IMR-90 (cell line): Measurements from ENCODE around the gene NEO1. TPM values are rescaled to one million over a fixed set of nuclear protein-coding genes. Genes with fewer than 3 reads are reported as not detected.

ENCODE experiments used
- ATAC-seq: fragments of 200-7000 bp; cut with Tn5 transposase; 2 replicates; pipeline ENCODE4 v1.9.1; 2020; ENCODE audit warnings: low read depth, mild to moderate bottlenecking, moderate library complexity
- BruUV-seq: library from RNA; stranded (reverse); fragments of 400-500 nt; replicated peaks from 2 replicates; lab custom pipeline; 2021; lab: Mats Ljungman, UMichigan
- CTCF ChIA-PET: fragments of 300-600 bp; formaldehyde crosslinking; extraction: SDS; loops from one replicate; lab custom pipeline; 2021; ENCODE audit warnings: antibody characterized with exemption; lab: Yijun Ruan, JAX
- POLR2A ChIA-PET: fragments of 300-600 bp; sonication (Branson Sonifier 250); formaldehyde crosslinking; loops from one replicate; lab custom pipeline; 2022; ENCODE audit warnings: antibody characterized with exemption; ENCODE audit not compliant: unreplicated experiment; lab: Charles Lee
- DNase-seq: peaks from one replicate; pipeline ENCODE4 v3.0.0; 2013
- H2AFZ ChIP-seq: replicated peaks from 2 replicates; pipeline ENCODE3; 2013; ENCODE audit warnings: low read length, mild to moderate bottlenecking; ENCODE audit not compliant: poor library complexity
- H2AK5ac ChIP-seq: 2 replicates; pipeline ENCODE4 v1.6.1; 2013; ENCODE audit warnings: low read depth, low read length, inconsistent platforms
- H2AK9ac ChIP-seq: replicated peaks from 2 replicates; pipeline ENCODE3; 2013; ENCODE audit warnings: mild to moderate bottlenecking, low read depth, low read length, moderate library complexity; ENCODE audit not compliant: poor library complexity
- H2BK120ac ChIP-seq: 2 replicates; pipeline ENCODE4 v1.6.1; 2013; ENCODE audit warnings: low read depth, low read length, inconsistent platforms
- H2BK15ac ChIP-seq: 3 replicates; pipeline ENCODE4 v1.6.1; 2013; ENCODE audit warnings: low read depth, low read length, inconsistent platforms
- H2BK20ac ChIP-seq: 2 replicates; pipeline ENCODE4 v1.6.1; 2013; ENCODE audit warnings: low read depth, mild to moderate bottlenecking, inconsistent platforms, low read length, moderate library complexity
- H2BK5ac ChIP-seq: 2 replicates; pipeline ENCODE4 v1.6.1; 2013; ENCODE audit warnings: mild to moderate bottlenecking, low read depth, low read length, inconsistent platforms; ENCODE audit not compliant: poor library complexity, severe bottlenecking
- H3K14ac ChIP-seq: replicated peaks from 2 replicates; pipeline ENCODE4 v1.6.1; 2013; ENCODE audit warnings: low read depth, low read length, inconsistent platforms
- H3K18ac ChIP-seq: 2 replicates; pipeline ENCODE4 v1.6.1; 2013; ENCODE audit warnings: low read depth, low read length, control low read depth
- H3K23ac ChIP-seq: 2 replicates; pipeline ENCODE4 v1.6.1; 2013; ENCODE audit warnings: low read depth, low read length, inconsistent platforms
- H3K27ac ChIP-seq: 2 replicates; pipeline ENCODE4 v1.5.1; 2013; ENCODE audit warnings: mild to moderate bottlenecking, control low read depth, low read length; ENCODE audit not compliant: insufficient read depth
- H3K27me3 ChIP-seq: 2 replicates; pipeline ENCODE4 v1.6.1; 2013; ENCODE audit warnings: low read length; ENCODE audit not compliant: control insufficient read depth, insufficient read depth
- H3K36me3 ChIP-seq: 2 replicates; pipeline ENCODE4 v1.6.1; 2013; ENCODE audit warnings: low read length, mixed read lengths; ENCODE audit not compliant: control insufficient read depth, insufficient read depth
- H3K4ac ChIP-seq: 2 replicates; pipeline ENCODE4 v1.6.1; 2013; ENCODE audit warnings: low read depth, low read length, inconsistent platforms
- H3K4me1 ChIP-seq: 2 replicates; pipeline ENCODE4 v1.6.1; 2013; ENCODE audit warnings: low read length, mixed read lengths; ENCODE audit not compliant: control insufficient read depth, insufficient read depth
- H3K4me2 ChIP-seq: 2 replicates; pipeline ENCODE4 v1.6.1; 2013; ENCODE audit warnings: low read depth, mild to moderate bottlenecking, control low read depth, low read length, moderate library complexity
- H3K4me3 ChIP-seq: 2 replicates; pipeline ENCODE4 v1.5.1; 2013; ENCODE audit warnings: low read depth, mild to moderate bottlenecking, control low read depth, low read length, moderate library complexity; ENCODE audit not compliant: insufficient read depth
- H3K56ac ChIP-seq: 2 replicates; pipeline ENCODE4 v1.6.1; 2013; ENCODE audit warnings: low read length, inconsistent platforms; ENCODE audit not compliant: insufficient read depth; ENCODE audit errors: extremely low read depth
- H3K79me1 ChIP-seq, 2 experiments: 2 replicates each; pipeline ENCODE4 v1.6.1; 2013; ENCODE audit warnings: low read length in 2 of 2, inconsistent platforms in 1 of 2, low read depth in 1 of 2
- H3K9ac ChIP-seq: 2 replicates; pipeline ENCODE4 v1.6.1; 2013; ENCODE audit warnings: low read depth, low read length, control low read depth
- H3K9me1 ChIP-seq: 2 replicates; pipeline ENCODE4 v1.6.1; 2013; ENCODE audit warnings: low read length, inconsistent platforms; ENCODE audit not compliant: insufficient read depth
- H3K9me3 ChIP-seq: 2 replicates; pipeline ENCODE4 v1.6.1; 2013; ENCODE audit warnings: low read length; ENCODE audit not compliant: control insufficient read depth, insufficient read depth
- H4K20me1 ChIP-seq: 2 replicates; pipeline ENCODE4 v1.6.1; 2013; ENCODE audit warnings: low read length, inconsistent platforms; ENCODE audit not compliant: insufficient read depth
- H4K5ac ChIP-seq: 2 replicates; pipeline ENCODE4 v1.6.1; 2013; ENCODE audit warnings: mild to moderate bottlenecking, low read depth, low read length, control low read depth
- H4K8ac ChIP-seq, 2 experiments: 2 replicates each; pipeline ENCODE4 v1.6.1; 2013; ENCODE audit warnings: low read depth in 2 of 2, low read length in 2 of 2, control low read depth in 1 of 2, inconsistent platforms in 1 of 2
- H4K91ac ChIP-seq: 2 replicates; pipeline ENCODE4 v1.6.1; 2013; ENCODE audit warnings: low read depth, low read length, inconsistent platforms; ENCODE audit not compliant: insufficient read depth
- CEBPB ChIP-seq: IDR thresholded peaks from 2 replicates; pipeline ENCODE4 v1.6.1; 2012; ENCODE audit warnings: low read depth, low read length, improper control_type of control experiment
- FOS ChIP-seq: fragments of 150-350 bp; IDR thresholded peaks from 2 replicates; pipeline ENCODE4 v1.6.1; 2016; ENCODE audit warnings: low read depth, low read length
- MXI1 ChIP-seq: IDR thresholded peaks from 2 replicates; pipeline ENCODE4 v1.6.1; 2012; ENCODE audit warnings: low read depth, mild to moderate bottlenecking, low read length, moderate library complexity, borderline replicate concordance
- POLR2A ChIP-seq: IDR thresholded peaks from 2 replicates; pipeline ENCODE4 v1.6.1; 2012; ENCODE audit warnings: mild to moderate bottlenecking, low read depth, low read length
- RAD21 ChIP-seq: IDR thresholded peaks from 2 replicates; pipeline ENCODE4 v1.6.1; 2012; ENCODE audit warnings: low read length, improper control_type of control experiment
- RCOR1 ChIP-seq: IDR thresholded peaks from 2 replicates; pipeline ENCODE4 v1.6.1; 2012; ENCODE audit warnings: mild to moderate bottlenecking, low read length, improper control_type of control experiment; ENCODE audit not compliant: insufficient replicate concordance
- WGBS, 2 experiments: methylation state at CpG; one replicate each; pipeline versions ENCODE4 v1.1.5 to v1.1.7; 2013; ENCODE audit warnings: missing lambda C conversion rate in 2 of 2; ENCODE audit not compliant: insufficient read length in 1 of 2; ENCODE audit errors: extremely low coverage in 2 of 2; 5-methylcytosine and 5-hydroxymethylcytosine counted together
- dilution Hi-C: fragments of 300-500 bp; cut with HindIII; formaldehyde crosslinking; loops from one replicate; pipeline ENCODE4 v1.14.3; 2018; ENCODE audit warnings: low sequenced_read_pairs; ENCODE audit not compliant: unreplicated experiment
- in situ Hi-C: fragments of 300-500 bp; cut with MboI; formaldehyde crosslinking; loops from 3 replicates; pipeline ENCODE4 v1.14.3; 2019; ENCODE audit warnings: low sequenced_read_pairs, inconsistent platforms, mixed read lengths
- intact Hi-C: fragments of 100-400 bp; cut with micrococcal nuclease; formaldehyde crosslinking; loops from 2 replicates; pipeline ENCODE4 v1.10.0; 2022
- polyA plus RNA-seq, 3 experiments: library from polyadenylated mRNA; depleted of rRNA; stranded (reverse); fragments of >200 nt; gene quantifications; 2 replicates each; pipeline ENCODE4 v1.2.3, GENCODE V29; 2012; ENCODE audit warnings: low replicate concordance in 1 of 3
- total RNA-seq: library from RNA; depleted of rRNA; stranded (reverse); fragments of >200 nt; gene quantifications from 2 replicates; pipeline ENCODE4 v1.2.3, GENCODE V29; 2012

Gene NEO1
- total and polyA plus RNA-seq, 2 of the 4 experiments (the other 2 are of a cell fraction), result 16.3 to 18.5 TPM

- dilution Hi-C loops, result no loop called here
- no peaks in the 10 kb centered on the region for H3K79me1 ChIP-seq
- H2BK120ac ChIP-seq, result no peak overlapping the region
- BruUV-seq, result no TSS peak
- H2BK15ac ChIP-seq, result no peak overlapping the region
- ATAC-seq (peak; percentile 57), DNase-seq (peak; percentile 42)
- H4K20me1 ChIP-seq, result no peaks in the 10 kb centered on the region
- no peak overlapping the region for H3K14ac ChIP-seq
- intact Hi-C loops, result no loop called here
- no peak overlapping the region for H2AK9ac ChIP-seq
- POLR2A ChIA-PET, result no interaction called here
- H3K4me2 ChIP-seq, result no peak overlapping the region
- H4K5ac ChIP-seq, result no peak overlapping the region
- H2AFZ ChIP-seq, result peak overlapping the region; percentile 55
- CTCF ChIA-PET, result no interaction called here
- TF ChIP-seq MXI1 (no peak), POLR2A (no peak), CEBPB (peak; percentile 67), RAD21 (no peak), RCOR1 (no peak), FOS (no peak)
- WGBS, 2 experiments, result 82% methylated on average over 3 of the region's 6 CpGs; no CpG with 5 or more reads in 1 of the 2 experiments
- H3K4me3 ChIP-seq, result no peak overlapping the region
- no peak overlapping the region for H4K91ac ChIP-seq
- H2AK5ac ChIP-seq, result no peak overlapping the region
- no peak overlapping the region for H4K8ac ChIP-seq
- no peaks in the 10 kb centered on the region for H3K9me3 ChIP-seq
- H3K4me1 ChIP-seq, result peaks cover 6% of the 10 kb centered on the region
- H2BK20ac ChIP-seq, result no peak overlapping the region
- H3K27me3 ChIP-seq, result no peaks in the 10 kb centered on the region
- no peak overlapping the region for H2BK5ac ChIP-seq
- in situ Hi-C loops, result no loop called here
- peaks cover 10% of the 10 kb centered on the region for H3K9me1 ChIP-seq
- H3K56ac ChIP-seq, result no peak overlapping the region
- H3K4ac ChIP-seq, result no peak overlapping the region
- no peak overlapping the region for H3K18ac ChIP-seq
- no peak overlapping the region for H3K27ac ChIP-seq
- H3K9ac ChIP-seq, result no peak overlapping the region
- peaks cover 13% of the 10 kb centered on the region for H3K36me3 ChIP-seq
- H3K23ac ChIP-seq, result no peak overlapping the region
Observed at GRCh38 chr15:73295630-73296286, 243.5 kb downstream of the NEO1 start.
